HCT116 (cell line): ENCODE results near the gene UBA7.

Experiments used
- JUND ChIP-seq: IDR thresholded peaks from 2 replicates; pipeline ENCODE4 v1.6.1; 2012
- SIN3A ChIP-seq: IDR thresholded peaks from 2 replicates; pipeline ENCODE4 v1.6.1; 2012; ENCODE audit warnings: low read depth

DNA sequence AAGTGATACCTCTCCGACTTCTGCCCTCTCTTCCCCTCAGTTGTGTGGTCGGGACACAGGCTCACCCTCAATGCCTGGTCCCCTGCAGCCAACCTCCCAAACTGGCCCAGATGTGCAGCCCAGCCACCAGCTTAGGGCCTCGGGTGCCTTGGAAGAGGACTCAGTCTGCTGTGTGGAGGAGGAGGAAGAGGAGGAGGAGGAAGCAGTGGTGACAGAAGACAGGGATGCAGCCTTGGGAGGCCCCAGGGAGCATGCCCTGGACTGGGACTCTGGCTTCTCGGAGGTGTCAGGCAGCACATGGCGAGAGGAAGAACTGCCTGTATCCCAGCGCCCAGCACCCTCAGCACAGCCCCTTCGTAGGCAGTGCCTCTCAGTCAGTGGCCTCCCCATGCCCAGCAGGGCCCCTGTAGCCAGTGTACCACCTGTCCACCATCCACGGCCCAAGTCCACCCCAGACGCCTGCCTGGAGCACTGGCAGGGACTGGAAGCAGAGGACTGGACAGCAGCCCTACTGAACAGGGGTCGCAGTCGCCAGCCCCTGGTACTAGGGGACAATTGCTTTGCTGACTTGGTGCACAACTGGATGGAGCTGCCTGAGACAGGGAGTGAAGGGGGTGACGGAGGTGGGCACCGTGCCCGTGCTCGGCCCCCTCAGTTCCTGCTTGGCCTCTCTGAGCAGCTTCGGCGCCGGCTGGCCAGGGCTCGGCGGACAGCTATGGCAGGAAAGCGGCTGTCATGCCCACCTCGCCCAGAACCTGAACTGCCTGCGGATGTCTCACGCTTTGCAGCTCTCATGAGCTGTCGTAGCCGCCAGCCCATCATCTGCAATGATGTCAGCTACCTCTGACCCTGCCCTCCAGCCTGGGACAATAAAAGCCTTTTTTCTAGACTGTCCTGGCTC lies 9.4 kb downstream of the UBA7 start:
- TF ChIP-seq SIN3A, result no peak
- TF ChIP-seq JUND, result no peak
